Stimulated activated CD8-positive, alpha-beta memory T cell treated with anti-CD3 and anti-CD28 coated beads, Interleukin-7, amount 100 ng/mL, for 1 hour (primary cell): ENCODE results near the gene CRAMP1.
"Not testable (repeated sequence)": the region's sequence is repeated elsewhere in the genome, so short reads cannot be mapped to it uniquely, and the experiment has no call there.

Experiments
- DNase-seq, 2 donors: peaks; one replicate each; pipeline ENCODE4 v3.0.0-alpha.2; 2020; ENCODE audit warnings: low read depth in 2 of 2

The CRAMP1 gene

GRCh38 chr16:1612320-1613111 lies at the start of gene CRAMP1:
Gene CRAMP1 (plus strand): TSS chr16:1612360. CDS start chr16:1614640, 2,280 bp downstream.
- no peak for DNase-seq

- DNase-seq: no peak
Measured at GRCh38 chr16:1563786-1564185, 48.4 kb upstream of the CRAMP1 start.

GRCh38 chr16:1564325-1564724 lies 47.8 kb upstream of the CRAMP1 start:
- no peak for DNase-seq

- no peak for DNase-seq
Measured at GRCh38 chr16:1565083-1565805, 46.9 kb upstream of the CRAMP1 start.

- DNase-seq: no peak
Measured at GRCh38 chr16:1567988-1568387, 44.2 kb upstream of the CRAMP1 start.

- no peak for DNase-seq
Measured at GRCh38 chr16:1571012-1571671, 41.0 kb upstream of the CRAMP1 start.

- no peak for DNase-seq
Measured at GRCh38 chr16:1572673-1573072, 39.5 kb upstream of the CRAMP1 start.

- DNase-seq: no peak
Measured at GRCh38 chr16:1573301-1573700, 38.9 kb upstream of the CRAMP1 start.

- DNase-seq: no peak
Measured at GRCh38 chr16:1575578-1575977, 36.6 kb upstream of the CRAMP1 start.

GRCh38 chr16:1579214-1579613 lies 32.9 kb upstream of the CRAMP1 start:
- no peak for DNase-seq

- DNase-seq: no peak
Measured at GRCh38 chr16:1580256-1580655, 31.9 kb upstream of the CRAMP1 start.

- DNase-seq: no peak
Measured at GRCh38 chr16:1580956-1581355, 31.2 kb upstream of the CRAMP1 start.

- DNase-seq: no peak
Measured at GRCh38 chr16:1581804-1582203, 30.4 kb upstream of the CRAMP1 start.

GRCh38 chr16:1583180-1583579 lies 29.0 kb upstream of the CRAMP1 start:
- DNase-seq: no peak

- DNase-seq: no peak
Measured at GRCh38 chr16:1584926-1585484, 27.2 kb upstream of the CRAMP1 start.

- no peak for DNase-seq
Measured at GRCh38 chr16:1590366-1590765, 21.8 kb upstream of the CRAMP1 start.

GRCh38 chr16:1590930-1591705 lies 21.0 kb upstream of the CRAMP1 start:
- DNase-seq: no peak

- DNase-seq: no peak
Measured at GRCh38 chr16:1592446-1592845, 19.7 kb upstream of the CRAMP1 start.

- not testable (repeated sequence) for DNase-seq
Measured at GRCh38 chr16:1595511-1595910, 16.6 kb upstream of the CRAMP1 start.

- DNase-seq: no peak
Measured at GRCh38 chr16:1596516-1596915, 15.6 kb upstream of the CRAMP1 start.

- DNase-seq: no peak
Measured at GRCh38 chr16:1597154-1597553, 15.0 kb upstream of the CRAMP1 start.

GRCh38 chr16:1601031-1601430 lies 11.1 kb upstream of the CRAMP1 start:
- no peak for DNase-seq
